Neural progenitor cell (in vitro differentiated cells): ENCODE results near the gene HTT.

Experiments
- CTCF ChIP-seq: fragments of 200-600 bp; sonication (generic); IDR thresholded peaks from 2 replicates; pipeline ENCODE4 v1.5.1; 2017; ENCODE audit warnings: antibody characterized with exemption, mild to moderate bottlenecking
- EZH2phosphoT487 ChIP-seq: fragments of 200-600 bp; sonication (generic); IDR thresholded peaks from 2 replicates; pipeline ENCODE4 v1.6.1; 2017; ENCODE audit warnings: antibody characterized with exemption

- TF ChIP-seq CTCF (no peak), EZH2phosphoT487 (no peak)
Observed at GRCh38 chr4:3066836-3067400, 7.6 kb upstream of the HTT start.
